GM03348 (cell line): ENCODE measurements around the gene TMEM62.
"Not testable (repeated sequence)": the region's sequence is repeated elsewhere in the genome, so short reads cannot be mapped to it uniquely, and the experiment has no call there.

Experiments
- DNase-seq: peaks from one replicate; pipeline ENCODE4 v3.0.0; 2012; ENCODE audit warnings: low spot score

Gene TMEM62

DNA sequence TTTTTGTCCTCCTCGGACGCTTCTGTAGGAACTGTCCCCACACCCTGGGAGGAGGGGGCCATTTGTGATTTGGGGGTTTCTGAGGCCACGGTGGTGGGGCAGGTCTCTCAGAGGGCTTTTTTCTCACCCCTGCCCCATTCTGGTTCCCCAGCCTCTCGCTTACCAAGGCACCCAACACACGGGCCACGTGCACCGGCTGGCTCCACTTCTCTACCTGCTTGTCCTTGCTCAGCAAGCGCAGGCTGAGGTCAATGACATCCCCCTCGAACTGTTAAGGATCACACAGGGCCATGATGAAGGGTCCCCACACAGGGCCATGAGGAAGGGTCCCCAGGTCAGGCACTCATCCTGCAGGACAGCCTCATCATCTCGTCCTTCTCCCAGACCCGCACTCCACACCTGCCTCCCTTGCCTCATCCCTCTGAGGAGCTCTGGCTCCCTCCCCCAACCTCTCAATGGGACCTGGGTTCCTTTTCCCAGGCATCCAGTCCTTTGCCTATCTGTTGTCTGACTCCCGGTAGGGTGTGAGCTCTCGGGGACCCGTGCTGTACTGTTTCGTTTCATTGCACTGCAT, 76.9 kb downstream of the TMEM62 start:
- DNase-seq: no peak

- DNase-seq: no peak
These were observed 77.4 kb downstream of the TMEM62 start for GRCh38 chr15:43210807-43211206.

GRCh38 chr15:43211224-43211735, 77.9 kb downstream of the TMEM62 start:
- no peak for DNase-seq

DNA sequence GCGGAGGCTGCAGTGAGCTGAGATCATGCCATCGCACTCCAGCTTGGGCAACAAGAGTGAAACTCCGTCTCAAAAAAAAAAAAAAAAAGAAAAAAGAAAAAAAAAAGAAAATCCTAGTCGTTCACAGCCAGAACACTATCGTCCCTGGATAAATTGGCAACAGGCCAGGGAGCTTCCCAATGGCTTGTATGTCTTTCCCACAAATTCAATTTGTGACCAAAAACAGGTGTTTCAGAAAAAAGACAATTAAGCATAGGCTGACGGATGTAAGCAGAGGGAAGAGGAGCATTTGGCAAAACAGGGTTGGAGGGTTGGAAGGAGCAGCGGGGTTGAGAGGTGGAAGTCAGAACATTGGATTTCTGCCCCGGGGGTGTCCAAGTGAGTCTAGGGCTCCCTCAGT, 78.9 kb downstream of the TMEM62 start:
- no peak for DNase-seq

GRCh38 chr15:43212951-43213350, 79.6 kb downstream of the TMEM62 start:
- DNase-seq: no peak

- no peak for DNase-seq
These were observed 80.1 kb downstream of the TMEM62 start for GRCh38 chr15:43213466-43213865.

DNA sequence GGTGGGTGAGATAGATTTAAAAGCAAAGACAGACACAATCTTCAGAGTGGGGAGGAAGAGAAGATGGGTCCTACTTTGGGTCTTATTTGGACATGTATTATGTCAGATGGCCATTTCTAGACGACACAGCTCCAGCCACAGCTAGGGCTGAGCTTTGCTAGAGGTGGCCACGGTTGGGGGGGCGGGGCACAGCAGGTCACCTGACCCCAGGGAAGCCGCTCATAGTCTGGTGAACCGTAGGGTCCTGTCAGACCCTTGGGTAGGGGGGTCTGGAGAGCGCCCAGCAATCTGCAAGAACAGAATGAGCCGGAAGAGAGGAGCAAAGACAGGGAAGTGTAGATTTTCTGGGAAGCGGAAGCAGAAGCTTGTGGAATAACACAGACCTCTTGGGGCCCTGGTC, 80.8 kb downstream of the TMEM62 start:
- DNase-seq: no peak

GRCh38 chr15:43214592-43215295, 81.4 kb downstream of the TMEM62 start:
- DNase-seq: no peak

- no peak for DNase-seq
These were observed 82.6 kb downstream of the TMEM62 start for GRCh38 chr15:43215961-43216360.

- DNase-seq: no peak
These were observed 85.7 kb downstream of the TMEM62 start for GRCh38 chr15:43218908-43219706.

GRCh38 chr15:43219929-43220928, 86.8 kb downstream of the TMEM62 start:
- no peak for DNase-seq

DNA sequence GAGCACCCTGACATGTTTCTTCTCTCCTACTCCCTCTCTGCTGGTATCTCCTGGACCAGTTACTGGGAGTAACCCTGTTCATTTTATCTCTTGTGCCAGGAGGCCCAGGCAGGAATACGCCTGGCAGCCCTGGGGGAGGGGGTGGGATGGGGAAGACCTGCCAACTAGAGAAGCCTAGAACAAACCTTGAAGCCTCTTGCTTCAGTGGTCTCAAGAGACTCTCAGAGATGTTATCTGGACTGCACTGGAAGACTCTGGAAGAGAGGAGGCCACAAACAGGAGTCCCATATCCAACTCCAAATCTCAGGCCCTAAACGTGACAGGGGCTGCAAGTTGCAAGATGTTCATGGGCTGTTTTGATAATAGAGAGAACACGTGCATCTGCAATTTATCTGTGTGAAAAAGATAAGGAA, 87.6 kb downstream of the TMEM62 start, which contains the start of gene EPB42:
EPB42 (minus strand) TSS at position 28 of the 413 bp plus-strand sequence. CDS start 193 bp downstream, outside the sequence.
- DNase-seq: no peak

- no peak for DNase-seq
These were observed 88.0 kb downstream of the TMEM62 start for GRCh38 chr15:43221422-43221821.

- DNase-seq: peak; percentile 79
These were observed 92.0 kb downstream of the TMEM62 start for GRCh38 chr15:43225201-43225949.

DNA sequence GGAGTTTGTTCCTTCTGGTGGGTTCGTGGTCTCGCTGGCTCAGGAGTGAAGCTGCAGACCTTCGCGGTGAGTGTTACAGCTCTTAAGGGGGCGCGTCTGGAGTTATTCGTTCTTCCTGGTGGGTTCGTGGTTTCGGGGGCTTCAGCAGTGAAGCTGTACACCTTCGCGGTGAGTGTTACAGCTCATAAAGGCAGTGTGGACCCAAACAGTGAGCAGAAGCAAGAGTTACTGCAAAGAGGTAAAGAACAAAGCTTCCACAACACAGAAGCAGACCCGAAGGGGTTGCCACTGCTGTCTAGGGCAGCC, 92.5 kb downstream of the TMEM62 start:
- not testable (repeated sequence) for DNase-seq

DNA sequence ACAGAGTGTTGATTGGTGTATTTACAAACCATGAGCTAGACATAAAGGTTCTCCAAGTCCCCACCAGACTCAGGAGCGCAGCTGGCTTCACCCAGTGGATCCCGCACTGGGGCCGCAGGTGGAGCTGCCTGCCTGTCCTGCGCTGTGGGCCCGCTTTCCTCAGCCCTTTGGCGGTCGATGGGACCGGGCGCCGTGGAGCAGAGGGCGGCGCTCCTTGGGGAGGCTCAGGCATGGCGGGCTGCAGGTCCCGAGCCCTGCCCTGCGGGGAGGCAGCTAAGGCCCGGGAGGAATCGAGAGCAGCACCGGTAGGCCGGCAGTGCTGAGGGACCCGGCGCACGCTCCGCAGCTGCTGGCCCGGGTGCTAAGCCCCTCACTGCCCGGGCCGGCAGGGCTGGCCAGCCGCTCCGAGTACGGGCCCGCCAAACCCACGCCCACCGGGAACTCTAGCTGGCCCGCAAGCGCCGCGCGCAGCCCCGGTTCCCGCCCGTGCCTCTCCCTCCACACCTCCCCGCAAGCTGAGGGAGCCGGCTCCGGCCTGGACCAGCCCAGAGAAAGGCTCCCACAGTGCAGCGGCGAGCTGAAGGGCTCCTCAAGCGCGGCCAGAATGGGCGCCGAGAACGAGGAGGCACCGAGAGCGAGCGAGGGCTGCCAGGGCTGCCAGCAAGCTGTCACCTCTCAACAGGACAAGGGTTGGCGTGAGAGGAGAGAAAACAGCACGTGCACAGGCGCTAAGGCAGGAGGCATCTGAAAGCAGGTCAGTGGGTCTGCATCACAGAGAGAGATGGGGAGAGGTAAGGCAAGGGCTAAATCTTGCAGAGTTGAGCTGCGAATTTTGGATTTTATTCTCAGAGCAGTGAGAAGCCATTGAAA, 93.3 kb downstream of the TMEM62 start:
- no peak for DNase-seq

- no peak for DNase-seq
These were observed 96.6 kb downstream of the TMEM62 start for GRCh38 chr15:43229977-43230376.

- peak; percentile 76 for DNase-seq
These were observed 97.3 kb downstream of the TMEM62 start for GRCh38 chr15:43230640-43231115.

DNA sequence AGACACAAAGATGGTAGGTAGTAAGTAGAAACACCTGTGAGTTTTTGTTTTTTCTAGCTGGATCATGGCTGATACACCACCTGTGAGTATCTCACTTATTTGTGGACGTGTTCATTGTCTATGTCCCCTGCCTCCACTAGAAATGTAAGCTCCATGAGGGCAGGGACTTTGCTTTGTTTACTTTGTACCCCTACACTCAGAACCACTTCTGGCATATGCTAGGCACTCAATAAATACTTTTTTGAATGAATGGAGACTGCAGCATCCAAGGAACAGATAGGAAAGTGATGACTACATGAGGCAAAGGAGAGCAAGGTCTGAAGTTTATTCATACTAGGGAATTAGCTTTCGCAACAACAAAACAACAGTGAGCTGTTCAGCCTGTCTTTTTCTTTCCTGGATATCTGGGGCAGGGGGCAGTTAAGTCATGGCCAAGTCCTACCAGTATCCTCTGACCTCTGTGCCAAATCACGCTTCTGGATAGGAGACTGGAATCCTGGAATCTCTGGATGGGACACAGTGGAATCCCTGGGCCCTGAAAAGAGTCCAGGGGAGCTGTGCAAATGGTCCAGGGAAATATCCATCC, 99.0 kb downstream of the TMEM62 start:
- no peak for DNase-seq
